Peyer's patch (tissue), 4 donors: ENCODE measurements around the gene UMODL1.

ENCODE experiments used
- POLR2A ChIP-seq, 2 donors: fragments of 450-650 bp; IDR thresholded peaks; one replicate each; pipeline ENCODE4 v1.5.1; 2017; ENCODE audit warnings: antibody characterized with exemption in 2 of 2, mild to moderate bottlenecking in 2 of 2, moderate library complexity in 2 of 2
- TF ChIP-seq, protein P1 (sequence below), 6 experiments: fragments of 450-650 bp in 4 of 6; fragments of 200-600 bp in 2 of 6; sonication (generic) in 1 of 6; IDR thresholded peaks; one replicate each; pipeline ENCODE4 v1.5.1; 2017 to 2019; ENCODE audit warnings: antibody characterized with exemption in 6 of 6, mild to moderate bottlenecking in 3 of 6, moderate library complexity in 1 of 6

DNA sequence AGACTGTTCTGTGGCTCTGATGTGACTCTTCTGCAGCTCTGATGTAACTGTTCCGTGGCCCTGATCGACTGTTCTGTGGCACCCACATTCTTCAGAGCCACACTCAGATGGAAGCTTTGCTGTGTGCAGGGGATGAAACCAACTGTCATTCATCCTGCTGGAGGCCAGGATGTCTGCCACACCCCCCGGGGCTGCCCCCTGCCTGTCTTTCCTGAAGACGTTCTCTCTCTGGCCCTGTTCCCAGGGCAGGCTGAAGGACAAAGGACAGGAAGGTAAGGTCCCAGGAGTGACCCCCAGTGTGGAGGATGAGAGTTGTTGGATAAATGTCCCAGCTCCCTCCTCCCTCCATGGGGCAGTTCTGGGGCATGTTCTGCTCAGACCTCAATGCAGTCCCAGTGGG, 29.4 kb upstream of the UMODL1 start:
- TF ChIP-seq, protein P1, sequence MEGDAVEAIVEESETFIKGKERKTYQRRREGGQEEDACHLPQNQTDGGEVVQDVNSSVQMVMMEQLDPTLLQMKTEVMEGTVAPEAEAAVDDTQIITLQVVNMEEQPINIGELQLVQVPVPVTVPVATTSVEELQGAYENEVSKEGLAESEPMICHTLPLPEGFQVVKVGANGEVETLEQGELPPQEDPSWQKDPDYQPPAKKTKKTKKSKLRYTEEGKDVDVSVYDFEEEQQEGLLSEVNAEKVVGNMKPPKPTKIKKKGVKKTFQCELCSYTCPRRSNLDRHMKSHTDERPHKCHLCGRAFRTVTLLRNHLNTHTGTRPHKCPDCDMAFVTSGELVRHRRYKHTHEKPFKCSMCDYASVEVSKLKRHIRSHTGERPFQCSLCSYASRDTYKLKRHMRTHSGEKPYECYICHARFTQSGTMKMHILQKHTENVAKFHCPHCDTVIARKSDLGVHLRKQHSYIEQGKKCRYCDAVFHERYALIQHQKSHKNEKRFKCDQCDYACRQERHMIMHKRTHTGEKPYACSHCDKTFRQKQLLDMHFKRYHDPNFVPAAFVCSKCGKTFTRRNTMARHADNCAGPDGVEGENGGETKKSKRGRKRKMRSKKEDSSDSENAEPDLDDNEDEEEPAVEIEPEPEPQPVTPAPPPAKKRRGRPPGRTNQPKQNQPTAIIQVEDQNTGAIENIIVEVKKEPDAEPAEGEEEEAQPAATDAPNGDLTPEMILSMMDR (IDR thresholded peaks at IDR 0.05), result no peak
- no peak for TF ChIP-seq POLR2A (IDR thresholded peaks at IDR 0.05)
